Urinary bladder (tissue), 4 donors: ENCODE results near the gene SLC49A4. TPM values are rescaled to one million over a fixed set of nuclear protein-coding genes. Genes with fewer than 3 reads are reported as not detected.

Source experiments
- DNase-seq: peaks from one replicate; pipeline ENCODE4 v3.0.0-alpha.2; 2015; ENCODE audit errors: extremely low spot score
- H3K27ac ChIP-seq: one replicate; pipeline ENCODE4 v1.5.1; 2013; ENCODE audit warnings: low read depth, mild to moderate bottlenecking, moderate library complexity
- H3K36me3 ChIP-seq: one replicate; pipeline ENCODE4 v1.6.1; 2013; ENCODE audit warnings: mild to moderate bottlenecking, moderate library complexity; ENCODE audit not compliant: insufficient read depth
- H3K4me1 ChIP-seq: one replicate; pipeline ENCODE4 v1.6.1; 2013; ENCODE audit warnings: mild to moderate bottlenecking, moderate library complexity; ENCODE audit not compliant: insufficient read depth
- H3K4me3 ChIP-seq: one replicate; pipeline ENCODE4 v1.5.1; 2013; ENCODE audit warnings: low read depth, low read length
- WGBS: extraction: QIAGEN DNeasy Blood & Tissue Kit; methylation state at CpG from one replicate; pipeline ENCODE4 v1.1.7; 2013; 5-methylcytosine and 5-hydroxymethylcytosine counted together
- polyA plus RNA-seq: library from polyadenylated mRNA; stranded (reverse); fragments of 200-250 nt; gene quantifications from one replicate; pipeline ENCODE4 v1.2.3, GENCODE V29; 2013
- total RNA-seq: library from RNA; depleted of rRNA; stranded (reverse); fragments of >200 nt; gene quantifications from one replicate; pipeline ENCODE4 v1.2.3, GENCODE V29; 2014
- donor health status: healthy with polysubstance abuse.
- donor health status: healthy.

SLC49A4 gene
- total and polyA plus RNA-seq, 2 donors: 7.7 to 20.0 TPM

- DNase-seq: no peak
- H3K36me3 ChIP-seq: no peaks in the 10 kb centered on the region
- WGBS: 78% methylated on average over 33 of the region's 33 CpGs
- no peak overlapping the region for H3K27ac ChIP-seq
- no peak overlapping the region for H3K4me3 ChIP-seq
- H3K4me1 ChIP-seq: no peaks in the 10 kb centered on the region
These were observed 118.8 kb downstream of the SLC49A4 start for GRCh38 chr3:122913539-122914100.

GRCh38 chr3:122915300-122916055, 120.6 kb downstream of the SLC49A4 start:
- 80% methylated on average over 17 of the region's 17 CpGs for WGBS
- Histone ChIP-seq H3K4me3 (no peak overlapping the region), H3K36me3 (no peaks in the 10 kb centered on the region), H3K4me1 (no peaks in the 10 kb centered on the region), H3K27ac (no peak overlapping the region)
- DNase-seq: no peak

- 80% methylated on average over 4 of the region's 4 CpGs for WGBS
- H3K4me1 ChIP-seq: no peaks in the 10 kb centered on the region
- H3K27ac ChIP-seq: no peak overlapping the region
- H3K36me3 ChIP-seq: no peaks in the 10 kb centered on the region
- no peak overlapping the region for H3K4me3 ChIP-seq
- DNase-seq: no peak
These were observed 121.2 kb downstream of the SLC49A4 start for GRCh38 chr3:122916084-122916483.

GRCh38 chr3:122916580-122916979, 121.7 kb downstream of the SLC49A4 start:
- no peak overlapping the region for H3K4me3 ChIP-seq
- no peak for DNase-seq
- H3K27ac ChIP-seq: no peak overlapping the region
- no peaks in the 10 kb centered on the region for H3K4me1 ChIP-seq
- WGBS: 81% methylated on average over 6 of the region's 6 CpGs
- H3K36me3 ChIP-seq: no peaks in the 10 kb centered on the region

GRCh38 chr3:122917412-122917811, 122.5 kb downstream of the SLC49A4 start:
- Histone ChIP-seq H3K27ac (no peak overlapping the region), H3K36me3 (no peaks in the 10 kb centered on the region), H3K4me3 (no peak overlapping the region), H3K4me1 (no peaks in the 10 kb centered on the region)
- 88% methylated on average over 4 of the region's 4 CpGs for WGBS
- no peak for DNase-seq

GRCh38 chr3:122918576-122919290, 123.9 kb downstream of the SLC49A4 start:
- Histone ChIP-seq H3K4me1 (no peaks in the 10 kb centered on the region), H3K4me3 (no peak overlapping the region), H3K27ac (no peak overlapping the region), H3K36me3 (no peaks in the 10 kb centered on the region)
- DNase-seq: no peak
- 54% methylated on average over 5 of the region's 5 CpGs for WGBS

- 69% methylated on average over 3 of the region's 3 CpGs for WGBS
- Histone ChIP-seq H3K4me3 (no peak overlapping the region), H3K27ac (no peak overlapping the region), H3K4me1 (no peaks in the 10 kb centered on the region), H3K36me3 (no peaks in the 10 kb centered on the region)
- no peak for DNase-seq
These were observed 124.4 kb downstream of the SLC49A4 start for GRCh38 chr3:122919291-122919610.

GRCh38 chr3:122920986-122921385, 126.1 kb downstream of the SLC49A4 start:
- H3K4me3 ChIP-seq: no peak overlapping the region
- H3K27ac ChIP-seq: no peak overlapping the region
- WGBS: 84% methylated on average over 6 of the region's 6 CpGs
- no peaks in the 10 kb centered on the region for H3K4me1 ChIP-seq
- DNase-seq: no peak
- no peaks in the 10 kb centered on the region for H3K36me3 ChIP-seq

GRCh38 chr3:122921791-122922651, 127.2 kb downstream of the SLC49A4 start:
- Histone ChIP-seq H3K4me1 (no peaks in the 10 kb centered on the region), H3K36me3 (no peaks in the 10 kb centered on the region), H3K27ac (no peak overlapping the region), H3K4me3 (peak overlapping the region; percentile 10)
- no peak for DNase-seq
- WGBS: 23% methylated on average over 68 of the region's 68 CpGs

GRCh38 chr3:122923611-122924010, 128.7 kb downstream of the SLC49A4 start:
- Histone ChIP-seq H3K36me3 (no peaks in the 10 kb centered on the region), H3K4me1 (no peaks in the 10 kb centered on the region), H3K4me3 (no peak overlapping the region), H3K27ac (no peak overlapping the region)
- 82% methylated on average over 6 of the region's 6 CpGs for WGBS
- no peak for DNase-seq

- no peaks in the 10 kb centered on the region for H3K36me3 ChIP-seq
- H3K4me3 ChIP-seq: no peak overlapping the region
- DNase-seq: no peak
- H3K27ac ChIP-seq: no peak overlapping the region
- WGBS: 84% methylated on average over 2 of the region's 2 CpGs
- H3K4me1 ChIP-seq: no peaks in the 10 kb centered on the region
These were observed 129.2 kb downstream of the SLC49A4 start for GRCh38 chr3:122924056-122924455.

GRCh38 chr3:122925756-122926155, 130.9 kb downstream of the SLC49A4 start:
- 80% methylated on average over 1 of the region's 1 CpG for WGBS
- H3K4me1 ChIP-seq: no peaks in the 10 kb centered on the region
- no peak overlapping the region for H3K4me3 ChIP-seq
- DNase-seq: no peak
- H3K36me3 ChIP-seq: no peaks in the 10 kb centered on the region
- H3K27ac ChIP-seq: no peak overlapping the region

- H3K27ac ChIP-seq: no peak overlapping the region
These were observed 131.5 kb downstream of the SLC49A4 start for GRCh38 chr3:122926322-122926721.

More at GRCh38 chr3:122926322-122926721, 131.5 kb downstream of the SLC49A4 start:
- no peaks in the 10 kb centered on the region for H3K36me3 ChIP-seq
- DNase-seq: no peak
- H3K4me1 ChIP-seq: no peaks in the 10 kb centered on the region
- WGBS: 93% methylated on average over 20 of the region's 20 CpGs
- H3K4me3 ChIP-seq: no peak overlapping the region
